GM12874 (cell line): ENCODE results near the gene KIRREL3.

ENCODE experiments used
- CTCF ChIP-seq: IDR thresholded peaks from 2 replicates; pipeline ENCODE4 v1.5.1; 2011; ENCODE audit warnings: low read depth, mild to moderate bottlenecking, control low read depth, low read length, moderate library complexity; ENCODE audit not compliant: insufficient read depth

The KIRREL3 gene

DNA sequence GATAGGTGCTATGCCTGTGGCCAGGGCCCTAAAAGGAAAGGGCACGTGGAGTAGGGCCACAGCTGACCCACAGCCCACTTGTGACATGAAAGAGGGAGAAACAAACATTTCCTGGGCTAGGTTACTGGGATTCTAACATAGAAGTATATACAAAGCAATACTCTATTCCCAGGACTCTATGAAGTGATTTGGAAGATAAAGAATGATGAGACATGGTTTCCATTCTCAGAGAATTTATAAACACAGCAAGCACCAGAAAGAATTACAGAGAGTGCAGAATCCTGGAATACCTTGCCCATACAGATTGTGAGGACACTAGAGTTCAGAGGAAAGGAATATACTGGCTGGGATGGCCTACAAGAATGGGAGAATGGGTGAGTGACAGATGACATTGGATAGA lies 86.4 kb downstream of the KIRREL3 start:
- TF ChIP-seq CTCF = no peak

- no peak for TF ChIP-seq CTCF
Measured at GRCh38 chr11:126904520-126904919, 96.0 kb downstream of the KIRREL3 start.

GRCh38 chr11:126901783-126902182 lies 98.8 kb downstream of the KIRREL3 start:
- no peak for TF ChIP-seq CTCF

DNA sequence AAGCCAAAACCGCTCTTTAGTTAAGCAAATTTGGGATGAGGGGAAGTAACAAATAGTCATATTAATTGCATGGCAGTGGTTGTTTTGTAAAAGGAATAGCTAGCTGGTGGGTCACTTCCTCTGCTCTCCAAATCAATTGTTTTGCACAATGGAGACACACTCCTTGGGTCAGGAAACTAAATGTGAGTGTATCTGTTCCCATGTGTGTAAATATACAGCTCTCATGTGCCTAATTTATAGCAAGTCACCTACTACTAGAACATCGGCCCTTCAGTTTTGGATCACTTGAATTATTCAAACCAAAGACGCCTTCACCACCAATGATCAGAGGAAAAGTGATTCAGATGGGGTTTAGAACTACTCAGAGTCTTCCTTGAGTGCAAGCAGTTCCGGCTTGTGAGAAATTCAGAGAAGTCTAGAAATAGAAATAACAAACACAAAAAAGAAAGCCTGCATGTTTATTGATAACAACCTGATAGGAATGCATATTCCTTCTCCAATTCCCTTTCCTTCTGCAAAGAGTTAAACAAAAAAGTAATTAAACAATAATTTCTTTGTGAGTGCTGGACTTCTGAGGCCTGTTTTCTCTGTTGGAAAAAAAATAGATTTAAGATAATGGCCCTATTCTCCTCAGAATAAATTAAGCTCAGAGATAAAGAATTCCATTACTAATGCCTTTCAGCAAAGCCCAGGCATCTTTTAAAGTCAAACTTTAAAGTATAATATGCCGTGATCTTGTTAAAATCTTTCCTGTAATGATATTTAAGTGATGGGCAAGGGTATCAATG lies 100.4 kb downstream of the KIRREL3 start:
- TF ChIP-seq CTCF = no peak

- no peak for TF ChIP-seq CTCF
Measured at GRCh38 chr11:126898802-126899201, 101.8 kb downstream of the KIRREL3 start.

DNA sequence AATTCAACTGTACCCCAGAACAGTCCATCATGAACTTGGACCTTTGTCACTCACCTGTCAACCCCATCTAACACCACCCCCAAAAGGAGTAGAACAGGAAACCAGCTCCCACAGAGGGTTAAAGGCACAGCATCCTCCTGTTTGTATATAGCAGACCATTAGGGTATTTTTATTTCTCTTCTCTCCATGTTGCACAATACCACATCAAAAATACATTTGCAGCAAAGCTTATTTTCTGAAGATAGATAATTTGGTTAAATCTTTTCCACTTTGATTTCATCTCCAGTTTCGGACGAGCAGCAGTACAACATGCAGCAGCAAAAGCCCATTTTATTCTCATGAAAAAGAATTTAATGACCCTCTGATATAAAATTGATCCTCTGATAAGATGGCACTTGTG lies 103.1 kb downstream of the KIRREL3 start:
- TF ChIP-seq CTCF = no peak

- TF ChIP-seq CTCF = no peak
Measured at GRCh38 chr11:126896025-126896424, 104.5 kb downstream of the KIRREL3 start.
